Omental fat pad (tissue), 4 donors: ENCODE results near the gene WNT5B. TPM values are rescaled to one million over a fixed set of nuclear protein-coding genes. Genes with fewer than 3 reads are reported as not detected.
A peak's percentile ranks its signal among the peaks of the same experiment; 100 is the strongest.

Experiments used
- ATAC-seq: fragments of 150-250 bp; one replicate; pipeline ENCODE4 v1.9.1; 2016; ENCODE audit warnings: mild to moderate bottlenecking, moderate library complexity; ENCODE audit not compliant: low FRiP score
- DNase-seq: peaks from one replicate; pipeline ENCODE4 v3.0.0-alpha.2; 2019; ENCODE audit warnings: low spot score
- total RNA-seq, 4 donors: library from RNA; depleted of rRNA; stranded (reverse); fragments of >200 nt; gene quantifications; one replicate each; pipeline ENCODE4 v1.1.0, GENCODE V29; 2016
- TF ChIP-seq, protein P1 (sequence below), 3 donors: fragments of 450-650 bp; IDR thresholded peaks; one replicate each; pipeline ENCODE4 v1.5.1; 2016 to 2017; ENCODE audit warnings: antibody characterized with exemption in 3 of 3, mild to moderate bottlenecking in 3 of 3, moderate library complexity in 2 of 3

WNT5B gene
- total RNA-seq, 4 donors from 2014 or later: 3.6 to 9.0 (median 4.0) TPM

DNA sequence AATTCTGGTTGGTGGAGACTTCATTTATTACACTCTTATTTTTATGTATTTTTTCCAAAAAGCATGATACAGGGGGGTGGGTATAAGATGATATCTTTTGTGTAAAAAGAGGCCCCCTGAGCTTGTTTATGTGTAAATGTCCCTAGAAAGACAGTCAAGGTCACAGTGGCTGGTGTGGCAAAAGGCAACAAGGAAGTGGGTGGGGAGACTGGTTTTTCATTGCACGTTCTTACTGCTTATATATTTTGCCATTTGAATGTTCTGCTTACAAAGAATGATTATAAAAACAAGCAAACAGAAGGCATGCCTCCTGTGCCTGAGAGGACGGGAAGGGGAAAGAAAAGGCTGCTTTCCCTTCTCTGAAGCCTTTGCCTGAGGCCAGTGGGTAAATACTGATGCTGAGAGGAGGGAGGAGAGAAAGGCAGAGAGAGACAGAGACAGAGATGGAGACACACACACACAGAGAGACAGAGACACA, 37.7 kb downstream of the WNT5B start:
- TF ChIP-seq, protein P1, sequence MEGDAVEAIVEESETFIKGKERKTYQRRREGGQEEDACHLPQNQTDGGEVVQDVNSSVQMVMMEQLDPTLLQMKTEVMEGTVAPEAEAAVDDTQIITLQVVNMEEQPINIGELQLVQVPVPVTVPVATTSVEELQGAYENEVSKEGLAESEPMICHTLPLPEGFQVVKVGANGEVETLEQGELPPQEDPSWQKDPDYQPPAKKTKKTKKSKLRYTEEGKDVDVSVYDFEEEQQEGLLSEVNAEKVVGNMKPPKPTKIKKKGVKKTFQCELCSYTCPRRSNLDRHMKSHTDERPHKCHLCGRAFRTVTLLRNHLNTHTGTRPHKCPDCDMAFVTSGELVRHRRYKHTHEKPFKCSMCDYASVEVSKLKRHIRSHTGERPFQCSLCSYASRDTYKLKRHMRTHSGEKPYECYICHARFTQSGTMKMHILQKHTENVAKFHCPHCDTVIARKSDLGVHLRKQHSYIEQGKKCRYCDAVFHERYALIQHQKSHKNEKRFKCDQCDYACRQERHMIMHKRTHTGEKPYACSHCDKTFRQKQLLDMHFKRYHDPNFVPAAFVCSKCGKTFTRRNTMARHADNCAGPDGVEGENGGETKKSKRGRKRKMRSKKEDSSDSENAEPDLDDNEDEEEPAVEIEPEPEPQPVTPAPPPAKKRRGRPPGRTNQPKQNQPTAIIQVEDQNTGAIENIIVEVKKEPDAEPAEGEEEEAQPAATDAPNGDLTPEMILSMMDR (IDR thresholded peaks at IDR 0.05): no peak
- ATAC-seq: no peak
- DNase-seq: no peak

DNA sequence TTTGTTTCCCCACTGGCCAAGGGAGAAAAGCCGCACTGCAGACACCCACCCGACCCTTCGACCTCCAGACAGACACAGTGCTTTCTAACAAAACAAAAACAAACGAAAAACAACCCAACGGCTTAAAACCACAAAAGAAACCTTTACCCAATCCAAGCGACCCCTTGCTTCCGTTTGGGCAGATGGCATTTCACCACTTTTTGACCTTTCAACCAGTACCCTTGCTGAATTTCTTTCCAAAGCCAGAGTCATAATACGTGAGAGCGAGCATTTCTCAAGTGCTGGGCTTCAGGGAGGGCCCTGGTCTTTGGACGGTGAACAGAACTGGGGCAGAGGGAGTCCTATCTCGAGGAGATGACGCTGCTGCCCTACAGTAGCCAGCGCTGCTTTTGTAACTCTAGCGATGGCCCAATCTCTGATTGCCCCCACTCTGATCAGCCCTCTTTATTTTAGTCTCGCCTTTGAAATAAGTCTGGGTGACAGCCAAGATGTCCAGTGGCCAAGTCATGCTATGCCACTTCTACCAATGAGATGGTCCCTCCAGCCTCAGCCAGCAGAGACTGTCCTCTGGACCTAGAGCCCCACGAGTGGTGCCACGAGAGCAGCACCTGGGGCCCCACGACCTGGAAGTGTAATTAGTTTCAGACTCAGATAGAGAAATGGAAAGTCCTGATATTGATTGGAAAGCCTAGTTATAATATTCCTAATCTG, 40.0 kb downstream of the WNT5B start:
- TF ChIP-seq, protein P1 (IDR thresholded peaks at IDR 0.05): no peak
- ATAC-seq (peak; percentile 56), DNase-seq (no peak)

DNA sequence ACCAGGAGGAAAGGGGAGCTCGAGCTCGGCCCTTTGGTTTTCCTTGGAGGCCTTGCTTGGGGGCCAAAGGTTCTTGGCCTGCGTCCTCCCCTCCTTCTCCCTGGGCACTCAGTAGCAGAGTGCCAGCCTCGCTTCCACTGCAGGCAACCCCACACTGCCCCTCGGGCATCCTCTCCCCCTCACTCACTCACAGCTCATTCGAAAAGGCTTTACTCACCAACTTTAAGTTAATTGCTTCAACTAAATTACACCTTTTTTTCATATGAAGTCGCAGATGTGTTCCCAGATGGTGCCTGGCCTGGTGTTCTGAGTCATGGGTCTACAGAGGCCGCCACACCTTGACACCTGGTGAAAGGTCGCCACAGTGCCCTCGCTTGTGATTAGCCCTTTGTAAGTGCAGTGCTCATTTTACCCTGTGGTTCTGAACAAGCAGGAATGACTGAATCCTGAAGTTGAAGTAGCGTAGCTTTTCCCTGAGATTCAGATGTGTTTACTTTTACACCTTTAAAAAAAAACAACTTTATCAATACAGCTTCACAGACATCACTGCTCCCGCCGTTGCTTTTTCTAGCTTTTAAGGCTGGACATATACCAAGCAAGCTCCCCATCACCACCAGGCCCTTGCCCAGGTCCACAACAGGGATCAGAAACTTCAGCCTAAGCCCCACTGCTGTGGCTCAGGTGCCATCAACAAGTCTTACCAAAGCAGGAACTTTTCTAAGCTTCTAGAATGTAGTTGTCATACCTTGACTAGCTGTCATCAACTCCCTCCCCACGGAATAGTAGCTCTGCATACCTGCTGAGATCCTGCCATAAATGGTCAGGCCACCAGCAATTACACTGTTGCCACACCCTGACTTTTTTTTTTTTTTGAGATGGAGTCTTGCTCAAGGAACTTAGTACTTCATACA, 41.6 kb downstream of the WNT5B start:
- ATAC-seq: no peak
- DNase-seq: no peak
- TF ChIP-seq, protein P1 (IDR thresholded peaks at IDR 0.05): no peak

DNA sequence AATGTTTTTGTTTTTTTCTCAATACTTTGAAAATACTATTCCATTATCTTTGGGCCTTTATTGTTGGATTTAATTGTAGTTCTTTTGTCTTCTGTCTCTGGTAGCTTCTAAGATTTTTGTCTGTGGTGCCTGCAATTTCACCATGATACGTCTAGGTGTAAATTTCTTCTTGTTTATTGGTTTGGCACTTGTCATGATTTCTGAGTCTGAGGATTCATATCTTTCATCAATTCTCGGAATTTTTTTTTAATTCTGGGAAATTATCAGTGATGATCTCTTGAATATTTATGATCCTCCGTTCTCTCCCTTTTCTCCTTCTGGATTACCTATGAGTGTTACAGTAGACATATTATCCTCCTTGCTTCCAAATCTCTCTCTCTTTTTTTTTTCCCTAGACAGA, 47.0 kb downstream of the WNT5B start:
- ATAC-seq (no peak), DNase-seq (no peak)
- TF ChIP-seq, protein P1 (IDR thresholded peaks at IDR 0.05): no peak

DNA sequence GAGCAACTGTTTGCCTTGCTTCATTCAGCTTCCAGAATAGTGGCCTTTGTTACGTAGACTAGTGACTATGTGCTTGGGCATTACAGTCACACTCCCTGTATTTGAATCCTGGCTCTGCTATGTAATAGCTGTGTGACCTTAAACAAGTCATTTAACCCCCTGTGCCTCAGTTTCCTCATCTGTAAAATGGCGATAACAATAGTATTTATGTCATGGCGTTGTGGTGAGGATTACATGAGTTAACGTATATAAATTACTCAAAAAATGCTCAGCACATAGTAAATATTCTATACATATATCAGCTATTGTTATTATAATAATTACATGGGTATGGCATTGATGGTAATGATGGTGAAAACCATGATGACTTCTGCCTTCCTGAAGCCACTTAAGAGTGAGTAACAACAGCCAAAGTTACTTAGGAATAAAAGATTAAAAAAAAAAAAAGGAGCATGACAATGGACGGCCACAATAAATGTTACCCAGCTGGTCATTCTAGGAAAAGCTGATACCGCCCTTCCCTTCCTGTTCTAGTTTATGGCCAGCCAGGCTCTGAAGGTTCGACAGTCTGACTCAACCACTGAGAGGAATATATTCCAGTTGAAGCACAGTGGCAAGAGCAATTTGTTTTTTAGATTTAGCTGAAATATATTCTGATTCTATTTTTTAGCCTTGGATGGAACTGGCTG, 51.9 kb downstream of the WNT5B start:
- no peak for ATAC-seq
- no peak for DNase-seq
- TF ChIP-seq, protein P1 (IDR thresholded peaks at IDR 0.05): no peak

DNA sequence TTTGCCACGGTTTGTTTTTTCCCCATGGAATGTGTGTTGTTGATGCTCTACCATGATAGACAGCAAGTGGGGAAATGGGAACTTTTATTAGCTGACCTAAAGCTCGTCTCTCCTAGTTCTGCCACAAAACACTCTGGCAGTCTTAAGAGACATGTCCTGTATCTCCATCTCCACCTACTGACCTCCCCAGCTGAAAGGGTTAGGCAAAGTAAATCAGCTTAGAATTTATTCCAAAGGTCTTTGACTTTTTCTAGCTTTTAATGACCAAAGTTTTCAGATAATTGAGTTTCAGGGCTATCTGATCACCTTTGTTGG, 52.4 kb downstream of the WNT5B start:
- TF ChIP-seq, protein P1 (IDR thresholded peaks at IDR 0.05): no peak
- DNase-seq (no peak), ATAC-seq (no peak)
